K562 (cell line): ENCODE results near the gene CHCHD6. TPM values are rescaled to one million over a fixed set of nuclear protein-coding genes. Genes with fewer than 3 reads are reported as not detected.

Experiments used
- ATAC-seq: fragments of 200-7000 bp; cut with Tn5 transposase; 3 replicates; pipeline ENCODE4 v1.9.1; 2020; ENCODE audit warnings: moderate library complexity
- BruUV-seq: library from RNA; stranded (reverse); fragments of 400-500 nt; replicated peaks from 2 replicates; lab custom pipeline; 2021; lab: Mats Ljungman, UMichigan
- CTCF ChIA-PET: fragments of 300-600 bp; formaldehyde crosslinking; extraction: SDS; loops from one replicate; lab custom pipeline; 2021; ENCODE audit warnings: low intra/inter-chr PET ratio; lab: Yijun Ruan, JAX
- POLR2A ChIA-PET: fragments of 300-600, 350-650 bp; sonication (Branson Sonifier 250); formaldehyde crosslinking; extraction: SDS; loops from one replicate; lab custom pipeline; 2021; ENCODE audit warnings: antibody characterized with exemption, inconsistent platforms; lab: Yijun Ruan, JAX
- DNase-seq, 4 experiments: peaks; one replicate each; pipeline versions ENCODE4 v3.0.0 to v3.0.0-alpha.2; 2011 to 2018; ENCODE audit warnings: low spot score in 3 of 4, mixed read lengths in 3 of 4; ENCODE audit errors: extremely low read depth in 1 of 4
- FAIRE-seq: peaks from 2 replicates; lab custom pipeline; 2011; peaks lifted over from hg19 to GRCh38; lab: Jason Lieb, UNC
- H2AFZ ChIP-seq: 2 replicates; pipeline ENCODE4 v1.6.0; 2011; ENCODE audit warnings: low read depth, low read length, control low read depth, inconsistent platforms
- H3K27ac ChIP-seq: fragments of 200-600 bp; 3 replicates; pipeline ENCODE4 v1.8.0; 2011; ENCODE audit warnings: low read depth, mild to moderate bottlenecking, control low read depth, inconsistent platforms, low read length, moderate library complexity, mixed read lengths; ENCODE audit errors: extremely low read depth
- H3K27me3 ChIP-seq, 2 experiments: fragments of 300-600 bp in 1 of 2; 2 replicates in 1 of 2; 3 replicates in 1 of 2; pipeline versions ENCODE4 v1.6.0 to v1.8.0; 2011; ENCODE audit warnings: inconsistent platforms in 2 of 2, low read length in 2 of 2, mild to moderate bottlenecking in 1 of 2, mixed read lengths in 1 of 2, moderate library complexity in 1 of 2; ENCODE audit not compliant: control insufficient read depth in 2 of 2, insufficient read depth in 2 of 2
- H3K36me3 ChIP-seq: fragments of 300-600 bp; 3 replicates; pipeline ENCODE4 v1.8.0; 2011; ENCODE audit warnings: mild to moderate bottlenecking, low read length, inconsistent platforms; ENCODE audit not compliant: control insufficient read depth, insufficient read depth
- H3K4me1 ChIP-seq, 2 experiments: fragments of 200-600 bp in 1 of 2; replicated peaks in 1 of 2; 2 replicates in 1 of 2; 3 replicates in 1 of 2; pipeline versions ENCODE4 v1.5.1 to v1.8.0; 2011; ENCODE audit warnings: inconsistent platforms in 2 of 2, low read length in 2 of 2, mild to moderate bottlenecking in 1 of 2, mixed read lengths in 1 of 2, moderate library complexity in 1 of 2; ENCODE audit not compliant: control insufficient read depth in 2 of 2, insufficient read depth in 2 of 2
- H3K4me2 ChIP-seq: 2 replicates; pipeline ENCODE4 v1.6.1; 2011; ENCODE audit warnings: low read length, control low read depth, inconsistent platforms, mixed read lengths; ENCODE audit not compliant: insufficient read depth
- H3K4me3 ChIP-seq: fragments of 200-600 bp; sonication (generic), shearing (Covaris generic); 2 replicates; pipeline ENCODE4 v1.5.1; 2016; ENCODE audit warnings: control low read depth, inconsistent platforms
- H3K79me2 ChIP-seq: fragments of 200-600 bp; 3 replicates; pipeline ENCODE4 v1.8.0; 2011; ENCODE audit warnings: low read length, inconsistent platforms; ENCODE audit not compliant: control insufficient read depth, insufficient read depth
- H3K9ac ChIP-seq, 2 experiments: 2 replicates each; pipeline versions ENCODE4 v1.6.0 to v1.6.1; 2011; ENCODE audit warnings: low read depth in 2 of 2, low read length in 2 of 2, control low read depth in 1 of 2, inconsistent platforms in 1 of 2, mild to moderate bottlenecking in 1 of 2, mixed read lengths in 1 of 2; ENCODE audit not compliant: insufficient read depth in 1 of 2
- H3K9me1 ChIP-seq: one replicate; pipeline ENCODE4 v1.6.0; 2011; ENCODE audit warnings: inconsistent platforms, mild to moderate bottlenecking, low read length, moderate library complexity; ENCODE audit not compliant: control insufficient read depth, insufficient read depth
- H3K9me3 ChIP-seq: replicated peaks from 2 replicates; pipeline ENCODE4 v1.5.1; 2011; ENCODE audit warnings: low read depth, low read length, inconsistent platforms; ENCODE audit not compliant: control insufficient read depth, insufficient read depth
- H4K20me1 ChIP-seq: replicated peaks from 2 replicates; pipeline ENCODE4 v1.6.1; 2011; ENCODE audit warnings: low read length, inconsistent platforms, mixed read lengths; ENCODE audit not compliant: control insufficient read depth, insufficient read depth
- FOXA1 ChIP-seq: fragments of 450-650 bp; IDR thresholded peaks from 2 replicates; pipeline ENCODE4 v1.6.1; 2016; ENCODE audit warnings: mild to moderate bottlenecking, borderline replicate concordance
- GATA2 ChIP-seq: sonication (generic); formaldehyde crosslinking; IDR thresholded peaks from 2 replicates; pipeline ENCODE4 v1.4.0; 2020; ENCODE audit warnings: mild to moderate bottlenecking, missing genetic modification reagents
- HMG20B ChIP-seq: fragments of 250-450 bp; sonication (Bioruptor Pico); IDR thresholded peaks from 2 replicates; pipeline ENCODE4 v1.5.0; 2021; ENCODE audit warnings: mild to moderate bottlenecking
- MCM3 ChIP-seq: fragments of 450-650 bp; IDR thresholded peaks from 2 replicates; pipeline ENCODE4 v1.6.1; 2016
- NFXL1 ChIP-seq: fragments of 450-650 bp; formaldehyde crosslinking; IDR thresholded peaks from 2 replicates; pipeline ENCODE4 v1.4.0; 2021; ENCODE audit warnings: mild to moderate bottlenecking
- SIN3B ChIP-seq: fragments of 450-650 bp; IDR thresholded peaks from 2 replicates; pipeline ENCODE4 v1.6.1; 2017; ENCODE audit warnings: low read depth, mild to moderate bottlenecking, moderate library complexity
- TSHZ1 ChIP-seq: fragments of 250-450 bp; sonication (Bioruptor Pico); IDR thresholded peaks from 2 replicates; pipeline ENCODE4 v1.4.0; 2020; ENCODE audit warnings: mild to moderate bottlenecking, moderate library complexity
- ZNF41 ChIP-seq: fragments of 250-450 bp; sonication (Bioruptor Pico); conservative IDR thresholded peaks from 2 replicates; pipeline ENCODE4 v1.4.0; 2020; ENCODE audit warnings: mild to moderate bottlenecking
- ZNF444 ChIP-seq: fragments of 250-450 bp; sonication (Bioruptor Pico); IDR thresholded peaks from 2 replicates; pipeline ENCODE4 v1.4.0; 2020; ENCODE audit warnings: mild to moderate bottlenecking, moderate library complexity
- WGBS: fragments of 100-300 bp; shearing (Covaris generic); methylation state at CpG from one replicate; pipeline ENCODE4 v1.1.6; 2016; ENCODE audit warnings: low coverage, mixed read lengths; ENCODE audit not compliant: insufficient coverage; ENCODE audit errors: missing lambda C conversion rate; 5-methylcytosine and 5-hydroxymethylcytosine counted together
- in situ Hi-C: fragments of 300-500 bp; cut with MboI; formaldehyde crosslinking; loops from 4 replicates; pipeline ENCODE4 v1.15.0; 2018; ENCODE audit warnings: inconsistent platforms, mixed read lengths
- intact Hi-C: fragments of 100-400 bp; cut with micrococcal nuclease; formaldehyde crosslinking; loops from 2 replicates; pipeline ENCODE4 v1.14.2; 2022
- polyA plus RNA-seq, 8 experiments: library from polyadenylated mRNA; depleted of rRNA in 4 of 8; stranded (reverse) in 5 of 8; unstranded in 3 of 8; fragments of >200 nt; fragmentation: Nextera tagmentation in 2 of 8; fragmentation: Illumina TruSeq in 1 of 8; extraction: Ambion mirVana in 2 of 8; extraction: Trizol in 1 of 8; gene quantifications; 2 replicates each; pipeline versions ENCODE4 v1.2.1 to v1.2.3, GENCODE V29; 2011 to 2014; ENCODE audit warnings: inconsistent platforms in 1 of 8, missing spikeins in 1 of 8
- total RNA-seq, 7 experiments: library from RNA; depleted of rRNA in 6 of 7; stranded (reverse); fragments of >200 nt in 6 of 7; fragmentation: Illumina TruSeq in 2 of 7; extraction: Trizol in 2 of 7; gene quantifications; 2 replicates each; pipeline versions ENCODE4 v1.2.1 to v1.2.3, GENCODE V29; 2011 to 2021; ENCODE audit warnings: low replicate concordance in 1 of 7

The CHCHD6 gene
- total and polyA plus RNA-seq, 9 of the 15 experiments (the other 6 are each of a cell fraction or from before 2014, with no cell fraction given): 4.6 to 18.6 (median 10.9) TPM

GRCh38 chr3:126859415-126860246 is 155.6 kb downstream of the CHCHD6 start:
- H3K27me3 ChIP-seq: no peaks in the 10 kb centered on the region
- no peaks in the 10 kb centered on the region for H3K36me3 ChIP-seq
- POLR2A ChIA-PET: interaction anchor here (0.6 to 0.8 kb wide), 3 partner anchors 9 to 268 kb away, joined by 3 read pairs; no protein-coding TSS in a partner anchor
- 77% methylated on average over 10 of the region's 16 CpGs for WGBS
- no peak overlapping the region for H3K27ac ChIP-seq
- ATAC-seq (no peak), DNase-seq (no peak), FAIRE-seq (no peak)
- in situ Hi-C loops: no loop called here
- H3K4me3 ChIP-seq: no peak overlapping the region
- no peak overlapping the region for H2AFZ ChIP-seq
- CTCF ChIA-PET: no interaction called here
- intact Hi-C loops: no loop called here
- H4K20me1 ChIP-seq: no peaks in the 10 kb centered on the region
- no peak overlapping the region for H3K9ac ChIP-seq
- no peaks in the 10 kb centered on the region for H3K79me2 ChIP-seq
- peaks cover 0 to 3% of the 10 kb centered on the region in 2 experiments; a peak in 2 of 5 replicates for H3K4me1 ChIP-seq
- H3K4me2 ChIP-seq: no peak overlapping the region
- no peak for TF ChIP-seq NFXL1 (CRISPR knock-in tag)
- no TSS peak for BruUV-seq
- H3K9me1 ChIP-seq: no peaks in the 10 kb centered on the region
- H3K9me3 ChIP-seq: no peaks in the 10 kb centered on the region

GRCh38 chr3:126865736-126866135 is 161.7 kb downstream of the CHCHD6 start:
- Histone ChIP-seq H3K27me3 (no peaks in the 10 kb centered on the region), H3K27ac (no peak overlapping the region), H3K36me3 (no peaks in the 10 kb centered on the region), H3K9ac (no peak overlapping the region), H3K9me3 (no peaks in the 10 kb centered on the region), H3K4me3 (no peak overlapping the region), H4K20me1 (no peaks in the 10 kb centered on the region)
- 0% methylated on average over 1 of the region's 1 CpG for WGBS
- no peak for FAIRE-seq
- no peak for ATAC-seq
- POLR2A ChIA-PET: no interaction called here
- intact Hi-C loops: no loop called here
- TF ChIP-seq ZNF41 (CRISPR knock-in tag): no peak
- TF ChIP-seq TSHZ1 (CRISPR knock-in tag): no peak
- TF ChIP-seq MCM3: no peak
- TF ChIP-seq FOXA1: no peak
- TF ChIP-seq HMG20B (CRISPR knock-in tag): no peak
- no peak for TF ChIP-seq SIN3B
- TF ChIP-seq GATA2 (CRISPR knock-in tag): no peak
- no peak for TF ChIP-seq ZNF444
- TF ChIP-seq, all 486 proteins: peak for 0
- in situ Hi-C loops: no loop called here
- no peak for DNase-seq
- no peaks in the 10 kb centered on the region; a peak in 2 of 5 replicates for H3K4me1 ChIP-seq
- no peak overlapping the region for H2AFZ ChIP-seq
- no peak overlapping the region for H3K4me2 ChIP-seq
- CTCF ChIA-PET: no interaction called here
- no TSS peak for BruUV-seq
- no peaks in the 10 kb centered on the region for H3K79me2 ChIP-seq
- no peaks in the 10 kb centered on the region for H3K9me1 ChIP-seq
